Left cardiac atrium (tissue), 4 donors: ENCODE data around the gene ETF1. TPM values are rescaled to one million over a fixed set of nuclear protein-coding genes. Genes with fewer than 3 reads are reported as not detected.
A peak's percentile ranks its signal among the peaks of the same experiment; 100 is the strongest.

Source experiments
- ATAC-seq, 2 donors: fragments of 200-7000 bp; cut with Tn5 transposase; one replicate each; pipeline ENCODE4 v1.9.1; 2020; ENCODE audit warnings: mild to moderate bottlenecking in 2 of 2, moderate library complexity in 2 of 2
- DNase-seq: peaks from one replicate; pipeline ENCODE4 v3.0.0-alpha.2; 2020
- intact Hi-C, 2 donors: fragments of 100-400 bp; cut with DNase I; formaldehyde crosslinking; loops; one replicate each; pipeline versions ENCODE4 v1.14.1 to v1.15.1; 2022 to 2023
- long read RNA-seq: library from polyadenylated mRNA; unstranded; transcript quantifications from one replicate; pipeline ENCODE4 v2.0.0, GENCODE V29; 2021
- total RNA-seq, 2 donors: library from RNA; stranded (reverse); fragmentation: NEBNext Ultra II Directional; extraction: Animal tissue kit (Norgen Biotek cat#: 25700); gene quantifications; one replicate each; pipeline ENCODE4 v1.2.1, GENCODE V29; 2021
- donor health status: DM: no; HTN: yes; CAD: no.
- donor health status: DM: no; HTN: yes; CAD: no; lungs with severe emphysema.
- donor health status: DM: yes; HTN: yes; CAD: no.
- donor health status: Dilated cardiomyopathy.

The ETF1 gene
- 100 to 1,000 TPM in 1 of 2 donors, 10 to 100 TPM in 1; 74.0 to 106 TPM for total RNA-seq
- long read RNA-seq, transcript ETF1-201 (11 exons, 3,742 nt): major isoform, 48 of 63 reads
- long read RNA-seq, partial matches to known transcripts: 10 of 63 reads
- long read RNA-seq, other reads (novel, unspliced or antisense): 5 of 63 reads

DNA sequence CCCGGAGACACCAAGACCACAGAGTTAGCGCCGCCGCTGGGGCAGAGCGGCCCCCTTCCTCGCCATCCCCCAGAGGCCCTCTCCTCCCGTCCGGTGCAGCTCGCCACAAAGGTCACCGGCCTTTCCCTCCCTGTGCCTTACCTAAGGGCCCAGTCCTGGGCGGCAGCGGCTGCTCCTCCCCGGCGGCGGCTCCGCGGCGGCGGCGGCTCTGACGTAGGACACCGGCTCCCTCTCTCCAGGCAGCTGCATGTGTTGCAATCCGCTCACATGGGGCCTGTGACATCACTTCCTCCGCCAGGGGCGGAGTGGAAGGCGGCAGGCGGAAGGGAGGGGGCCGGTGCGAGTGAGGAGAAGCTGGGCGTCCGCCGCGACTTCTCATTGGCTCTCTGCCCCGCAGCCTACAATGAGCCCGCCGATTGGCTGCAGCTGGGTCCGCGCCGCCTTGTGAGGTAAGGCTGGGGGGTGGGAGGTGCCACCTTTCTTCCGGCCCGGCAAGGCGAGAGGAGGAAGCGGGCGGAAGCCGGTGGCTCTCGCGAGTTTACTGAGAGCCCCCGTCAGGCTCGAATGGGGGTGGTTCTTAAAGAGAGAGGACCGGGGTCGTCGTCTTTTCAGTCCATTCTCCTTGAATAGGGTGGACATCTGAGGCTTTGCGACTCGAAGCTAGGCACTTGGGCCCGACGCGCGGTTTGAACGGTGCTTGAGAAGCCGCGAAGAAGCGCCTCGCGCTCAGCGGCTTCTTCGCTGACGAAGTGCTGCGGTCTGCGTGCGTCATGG, at the start of gene ETF1:
Gene ETF1, minus strand, starts transcription at position 281 of the 774 bp plus-strand sequence. CDS start 318 bp downstream, outside the sequence.
- peak; percentile 100 for DNase-seq
- peak; percentile 96 for ATAC-seq
- intact Hi-C loops: no loop called here

DNA sequence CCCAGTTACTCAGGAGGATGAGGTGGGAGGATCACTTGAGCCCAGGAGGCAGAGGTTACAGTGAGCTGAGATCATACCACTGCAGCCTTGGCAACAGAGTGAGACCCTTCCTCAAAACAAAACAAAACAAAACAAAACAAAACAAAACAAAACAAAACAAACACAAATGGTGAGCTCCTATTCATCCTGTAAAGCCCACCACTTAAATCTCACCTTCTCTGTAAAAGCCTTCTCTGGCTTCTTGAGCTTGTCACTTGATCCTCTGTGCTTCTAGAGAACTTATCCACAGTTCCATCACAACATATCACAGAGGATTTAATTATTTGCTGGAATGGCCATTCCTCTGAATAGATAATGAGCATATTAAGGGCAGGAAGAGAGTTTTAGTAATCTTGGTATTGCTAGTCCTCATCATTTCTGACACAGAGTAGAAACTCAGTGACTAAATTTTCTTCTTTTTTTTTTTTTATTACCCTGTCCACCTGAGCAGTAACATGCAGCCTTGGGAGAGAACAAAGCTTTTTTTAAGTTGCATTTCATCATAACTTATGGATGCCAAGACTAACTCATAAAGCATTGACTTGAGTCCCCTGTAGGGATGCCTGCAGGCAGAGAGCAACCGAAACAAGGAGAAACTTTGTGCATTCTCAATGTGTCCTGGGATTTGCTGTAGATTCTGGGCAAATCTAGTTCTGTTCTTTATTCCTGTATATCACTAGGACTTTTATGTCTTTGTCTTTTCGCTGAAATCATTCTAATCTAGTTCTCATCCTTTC, 45.2 kb upstream of the ETF1 start:
- DNase-seq (no peak), ATAC-seq (no peak)
- intact Hi-C loops: loop anchor here in 1 of 2 donors (10.0 kb wide), 1 partner anchor 677 kb away; no protein-coding TSS in a partner anchor

DNA sequence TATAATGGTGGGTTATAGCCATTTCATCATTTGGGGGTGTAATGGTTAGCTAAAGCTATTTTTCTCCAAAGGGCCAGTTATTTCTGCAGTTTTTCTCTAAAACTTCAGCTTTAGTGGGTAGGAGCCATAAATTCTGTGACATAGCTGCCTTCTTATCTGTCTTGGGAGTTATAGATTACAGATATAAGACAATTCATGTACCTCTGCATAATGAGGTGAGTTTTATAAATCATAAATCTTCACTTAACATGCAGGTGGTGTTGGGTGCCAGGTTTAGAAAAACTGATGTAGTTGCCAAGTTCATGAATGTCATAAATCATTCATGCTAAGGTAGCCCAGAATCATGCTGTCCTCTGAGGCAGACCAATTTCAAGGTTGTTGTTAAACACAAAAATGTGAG, 42.1 kb upstream of the ETF1 start:
- intact Hi-C loops: loop anchor here in 1 of 2 donors (10.0 kb wide), 1 partner anchor 680 kb away; no protein-coding TSS in a partner anchor
- ATAC-seq (no peak), DNase-seq (no peak)

DNA sequence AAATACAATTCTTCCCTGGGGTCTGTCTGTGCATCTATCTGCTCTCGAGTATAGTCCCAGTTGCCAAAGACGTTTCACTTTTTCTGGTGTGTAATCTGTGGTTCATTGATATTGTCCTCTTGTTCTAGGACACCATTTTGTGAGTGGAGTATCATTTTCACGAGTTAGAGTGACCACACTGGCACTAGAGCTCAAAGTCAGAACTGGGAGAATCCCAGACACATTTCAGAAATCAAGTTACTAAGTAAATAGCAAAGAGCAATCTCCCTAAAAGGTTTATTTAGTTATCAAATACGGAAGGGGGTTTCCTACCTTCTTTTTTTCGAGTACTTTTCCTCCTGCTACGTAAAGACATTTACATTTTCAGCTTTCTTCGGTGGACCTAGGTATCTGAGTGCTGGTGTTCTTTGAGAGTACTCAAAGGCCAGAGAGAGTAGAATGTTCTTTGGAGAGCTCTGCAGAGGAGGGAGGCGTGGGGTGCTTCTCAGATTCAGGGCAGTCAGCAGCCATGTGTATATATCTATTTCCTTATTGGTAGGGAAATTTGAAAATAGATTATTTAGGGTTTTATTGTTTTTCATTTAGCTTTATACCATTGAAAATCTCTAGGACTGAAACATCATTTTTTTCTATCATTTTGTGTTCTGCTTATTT, 41.1 kb upstream of the ETF1 start:
- ATAC-seq (no peak), DNase-seq (no peak)
- intact Hi-C loops: loop anchor here (5.0 to 10.0 kb wide), 2 partner anchors 678 to 681 kb away; no protein-coding TSS in a partner anchor

DNA sequence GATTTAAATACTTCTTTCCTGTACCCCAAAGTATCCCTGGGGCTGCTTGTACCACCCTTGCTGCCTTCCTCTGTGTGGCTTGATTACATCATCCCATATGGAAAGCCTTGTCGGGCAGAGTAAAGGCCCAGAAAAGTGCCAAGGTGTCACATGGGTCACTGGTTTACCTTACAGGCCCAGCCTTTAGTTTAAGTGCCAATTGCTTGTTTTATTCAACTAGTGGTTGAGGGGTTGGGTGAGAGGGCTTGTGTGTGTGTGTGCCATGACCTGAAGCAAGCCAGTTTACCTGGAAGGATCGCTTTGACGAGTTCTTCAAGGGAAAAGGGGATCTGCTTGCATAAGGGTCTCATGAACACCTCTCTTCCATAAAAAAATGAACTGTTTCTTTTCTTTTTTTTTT, 39.9 kb upstream of the ETF1 start:
- DNase-seq (no peak), ATAC-seq (no peak)
- intact Hi-C loops: loop anchor here (5.0 to 10.0 kb wide), 2 partner anchors 679 to 682 kb away; no protein-coding TSS in a partner anchor

DNA sequence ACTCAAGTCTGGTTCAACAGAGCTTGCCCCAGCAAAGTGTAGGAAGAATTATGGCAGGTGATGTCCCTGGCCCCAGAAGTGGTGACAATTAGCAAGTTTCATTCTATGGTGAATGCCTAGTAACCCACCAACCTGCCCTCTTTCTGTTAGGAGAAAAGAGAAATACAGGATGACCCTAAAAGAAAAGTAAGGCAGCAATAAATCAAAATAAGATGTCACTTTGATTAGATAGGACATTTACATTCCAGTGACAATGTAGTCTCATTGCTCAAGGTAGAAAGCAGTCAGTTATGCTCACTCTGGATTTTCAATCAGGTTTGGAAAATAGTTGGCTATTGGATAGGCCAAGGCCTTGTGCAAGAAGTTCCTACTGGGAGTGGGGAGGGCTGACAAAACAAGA, 37.7 kb upstream of the ETF1 start:
- no peak for ATAC-seq
- intact Hi-C loops: loop anchor here (5.0 to 10.0 kb wide), 2 partner anchors 682 to 684 kb away; no protein-coding TSS in a partner anchor
- no peak for DNase-seq

DNA sequence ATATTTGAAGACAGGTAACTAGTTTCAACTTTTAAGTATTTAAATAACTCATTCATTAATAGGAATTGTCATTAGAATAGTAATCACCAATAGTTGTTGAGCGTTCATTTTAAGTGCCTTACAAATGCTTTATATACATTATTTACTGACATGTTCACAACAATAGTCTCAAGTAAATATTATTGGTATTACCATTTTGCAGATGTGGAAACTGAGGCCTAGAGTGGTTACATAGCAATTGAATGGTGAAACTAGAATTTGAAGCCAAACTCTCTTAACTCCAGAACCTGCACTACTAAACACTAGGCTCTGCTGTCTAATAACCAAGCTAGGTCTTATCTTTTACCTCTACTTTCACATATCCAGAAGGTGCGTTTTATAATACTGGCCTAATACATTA, 37.0 kb upstream of the ETF1 start:
- DNase-seq (no peak), ATAC-seq (no peak)
- intact Hi-C loops: loop anchor here (5.0 to 10.0 kb wide), 2 partner anchors 682 to 685 kb away; no protein-coding TSS in a partner anchor

DNA sequence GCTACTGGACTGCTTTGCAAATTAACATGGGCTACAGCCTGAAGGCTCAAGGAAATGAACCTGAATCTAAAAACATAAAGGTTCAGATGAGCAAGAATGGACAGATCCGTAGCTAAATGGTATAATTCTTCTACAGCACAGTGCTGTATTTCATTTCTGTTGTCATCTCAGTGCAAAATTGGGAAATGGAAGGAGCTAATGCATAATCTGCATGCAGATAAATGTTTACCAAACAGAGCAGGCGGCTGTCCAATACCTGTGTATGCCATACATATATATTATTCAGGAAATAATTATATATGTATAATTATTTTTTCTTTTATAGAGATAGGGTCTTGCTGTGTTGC, 36.5 kb upstream of the ETF1 start:
- intact Hi-C loops: loop anchor here in 1 of 2 donors (5.0 kb wide), 1 partner anchor 173 kb away; the partner anchor contains the start of gene CTNNA1
- ATAC-seq (no peak), DNase-seq (no peak)

DNA sequence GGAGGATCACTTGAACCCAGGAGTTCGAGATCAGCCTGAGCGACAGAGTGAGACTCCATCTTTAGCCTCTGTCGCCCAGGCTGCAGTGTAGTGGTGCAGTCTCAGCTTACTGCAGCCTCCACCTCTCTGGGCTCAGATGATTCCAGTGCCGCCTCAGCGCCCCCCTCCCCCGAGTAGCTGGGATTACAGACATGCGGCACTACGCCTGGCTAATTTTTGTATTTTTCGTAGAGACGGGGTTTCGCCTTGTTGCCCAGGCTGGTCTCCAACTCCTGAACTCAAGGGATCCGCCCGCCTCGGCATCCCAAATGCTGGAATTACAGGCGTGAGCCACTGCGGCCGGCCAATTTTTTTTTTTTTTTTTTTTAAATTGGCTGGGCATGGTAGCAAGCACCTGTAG, 34.4 kb upstream of the ETF1 start:
- ATAC-seq (no peak), DNase-seq (no peak)
- intact Hi-C loops: loop anchor here in 1 of 2 donors (5.0 kb wide), 1 partner anchor 175 kb away; the partner anchor contains the start of gene CTNNA1

DNA sequence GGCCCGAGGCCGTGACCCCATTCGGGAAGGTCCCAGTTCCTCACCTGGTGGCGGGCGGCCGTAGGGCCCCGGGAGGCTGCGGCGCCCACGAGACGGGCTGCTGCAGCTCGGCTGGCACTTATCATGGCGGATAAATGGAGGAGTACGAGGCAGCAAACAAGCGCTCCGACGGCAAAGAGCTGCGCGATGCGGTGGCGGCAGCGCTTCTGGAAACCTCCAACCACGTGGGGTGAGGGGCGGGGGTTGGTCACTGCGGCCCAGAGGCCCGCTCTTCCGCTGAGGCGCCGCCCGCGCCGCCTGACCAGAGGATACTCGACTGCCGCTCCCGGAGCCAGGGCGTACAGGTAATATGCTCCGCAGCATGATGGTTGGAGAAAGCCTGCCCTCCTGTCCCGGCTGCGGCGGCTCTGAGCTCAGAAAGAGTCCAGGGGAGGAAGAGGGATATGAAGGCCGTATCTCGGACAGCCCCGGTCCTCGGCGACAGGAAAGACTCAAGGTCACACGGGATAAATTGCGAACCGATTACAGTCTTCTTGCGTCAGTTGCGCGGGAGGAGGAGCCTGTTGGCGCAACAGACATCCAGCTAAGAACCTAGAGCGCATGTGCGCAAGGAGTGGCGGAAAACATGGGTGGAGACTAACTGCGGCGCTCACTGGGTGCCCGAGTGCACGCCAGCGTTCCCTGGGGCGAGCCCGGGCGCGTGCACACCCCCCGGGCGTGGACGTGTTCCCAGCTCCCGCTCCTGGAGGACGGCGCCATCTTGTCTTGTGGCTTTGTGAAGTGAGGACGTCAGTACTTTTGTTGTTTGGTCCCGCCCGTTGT, 32.4 kb upstream of the ETF1 start, which contains the start of gene HSPA9:
Gene HSPA9, minus strand, starts transcription at position 208 of the 822 bp plus-strand sequence. Its CDS starts 83 bp downstream, at position 125.
- peak; percentile 97 to 98 for ATAC-seq
- peak; percentile 99 for DNase-seq
- intact Hi-C loops: loop anchor here in 1 of 2 donors (5.0 kb wide), 1 partner anchor 177 kb away; the partner anchor contains the start of gene CTNNA1

DNA sequence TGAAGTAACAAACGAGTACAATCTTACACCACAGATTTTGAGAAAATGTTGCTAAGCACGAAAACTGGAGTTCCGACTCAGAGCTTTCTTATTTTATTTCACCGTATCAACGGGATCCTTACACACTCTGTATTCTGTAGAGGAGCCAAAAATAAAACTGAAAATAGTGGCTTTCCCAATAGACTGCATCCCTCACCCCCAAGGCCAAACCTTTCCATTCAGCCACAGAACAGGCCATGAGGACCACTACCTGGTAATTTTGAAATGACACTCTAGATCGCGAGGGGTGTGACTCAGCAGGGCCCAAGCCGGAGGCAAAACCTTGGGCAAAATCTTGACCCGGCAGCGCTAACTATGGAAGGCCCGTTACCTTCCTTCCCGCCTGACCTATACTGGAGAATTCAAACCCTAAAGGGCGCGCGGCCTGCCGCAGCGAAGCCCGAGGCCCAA, 31.7 kb upstream of the ETF1 start:
- intact Hi-C loops: loop anchor here in 1 of 2 donors (5.0 kb wide), 1 partner anchor 178 kb away; the partner anchor contains the start of gene CTNNA1
- DNase-seq (no peak), ATAC-seq (peak in 1 of 2 donors; percentile 30)

DNA sequence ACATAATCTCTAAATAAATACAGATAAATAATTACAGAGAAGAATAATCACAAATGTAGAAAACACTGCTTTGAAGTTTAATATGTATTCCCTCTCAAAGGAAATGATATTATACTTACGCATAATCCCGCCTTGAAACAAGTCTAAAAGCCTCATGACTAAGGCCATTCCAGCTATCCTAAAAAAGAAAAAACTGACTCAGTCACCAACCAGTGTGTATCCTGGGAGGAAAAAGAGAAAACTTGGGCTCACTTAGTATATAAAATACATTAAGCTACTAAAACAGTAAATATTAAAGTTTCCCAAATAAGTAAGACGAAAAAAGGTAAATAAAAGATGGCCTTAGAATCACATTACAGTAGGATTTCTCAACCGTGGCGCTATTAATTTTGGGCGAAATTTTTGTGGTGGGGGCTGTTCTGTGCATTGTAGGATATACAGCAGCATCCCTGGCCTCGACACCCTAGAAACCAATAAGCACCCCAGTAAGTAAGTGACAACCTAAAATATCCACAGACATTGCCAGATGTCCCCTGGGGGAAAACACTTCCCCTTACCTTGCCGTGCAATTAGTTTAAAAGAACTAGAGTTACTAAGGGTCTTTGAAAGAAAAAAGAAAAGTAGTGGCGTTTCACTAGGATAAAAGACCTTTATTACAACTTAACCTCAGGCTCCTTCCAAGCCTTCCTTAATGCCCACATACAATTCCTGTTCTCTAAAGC, 31.1 kb upstream of the ETF1 start:
- DNase-seq (no peak), ATAC-seq (no peak)
- intact Hi-C loops: no loop called here

DNA sequence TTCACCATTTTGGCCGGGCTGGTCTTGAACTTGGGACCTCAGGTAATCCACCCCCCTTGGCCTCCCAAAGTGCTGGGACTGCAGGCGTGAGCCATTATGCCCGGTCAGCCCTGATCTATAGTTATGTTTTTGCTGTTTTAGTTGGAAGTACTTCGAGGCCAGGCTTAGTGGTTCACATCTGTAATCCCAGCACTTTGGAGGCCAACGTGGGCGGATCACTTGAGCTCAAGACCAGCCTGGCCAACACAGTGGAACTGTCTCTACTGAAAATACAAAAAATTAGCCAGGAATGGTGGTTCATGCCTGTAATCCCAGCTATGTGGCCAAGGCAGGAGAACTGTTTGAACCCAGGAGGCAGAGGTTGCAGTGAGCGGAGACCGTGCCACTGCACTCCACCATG, 30.2 kb upstream of the ETF1 start:
- no peak for ATAC-seq
- intact Hi-C loops: no loop called here

DNA sequence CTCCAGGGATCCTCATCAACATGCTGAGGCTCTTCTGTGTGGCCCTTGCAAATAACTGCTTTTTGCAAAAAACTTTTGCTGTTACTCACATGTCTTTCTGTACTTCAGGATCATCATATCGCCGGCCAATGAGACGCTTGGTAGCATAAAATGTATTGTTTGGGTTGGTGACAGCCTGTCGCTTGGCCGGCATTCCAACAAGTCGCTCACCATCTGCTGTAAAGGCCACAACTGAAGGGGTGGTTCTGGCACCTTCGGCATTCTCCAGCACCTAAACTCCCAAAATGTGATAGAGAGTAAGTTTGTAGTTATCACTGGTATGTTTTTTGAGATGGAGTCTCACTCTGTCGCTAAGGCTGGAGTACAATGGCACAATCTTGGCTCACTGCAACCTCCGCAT, 27.8 kb upstream of the ETF1 start:
- ATAC-seq (no peak), DNase-seq (no peak)
- intact Hi-C loops: no loop called here

More for the DNA sequence above, 30.2 kb upstream of the ETF1 start:
- no peak for DNase-seq

DNA sequence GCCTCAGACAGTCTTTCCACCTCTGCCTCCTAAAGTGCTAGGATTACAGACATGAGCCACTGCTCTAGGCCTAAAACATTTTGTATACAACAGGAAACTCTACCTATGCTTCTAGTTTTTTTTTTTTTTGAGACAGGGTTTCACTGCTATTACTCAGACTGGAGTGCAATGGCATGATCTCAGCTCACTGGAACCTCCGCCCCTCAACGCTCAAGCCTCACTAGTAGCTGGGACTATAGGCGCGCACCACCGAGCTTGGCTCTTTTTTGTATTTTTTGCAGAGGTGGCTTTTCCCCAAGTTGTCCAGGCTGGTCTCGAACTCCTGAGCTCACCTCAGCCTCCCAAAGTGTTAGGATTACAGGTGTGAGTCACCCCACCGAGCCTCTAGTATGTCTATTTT, 26.7 kb upstream of the ETF1 start:
- intact Hi-C loops: no loop called here
- no peak for DNase-seq
- no peak for ATAC-seq

DNA sequence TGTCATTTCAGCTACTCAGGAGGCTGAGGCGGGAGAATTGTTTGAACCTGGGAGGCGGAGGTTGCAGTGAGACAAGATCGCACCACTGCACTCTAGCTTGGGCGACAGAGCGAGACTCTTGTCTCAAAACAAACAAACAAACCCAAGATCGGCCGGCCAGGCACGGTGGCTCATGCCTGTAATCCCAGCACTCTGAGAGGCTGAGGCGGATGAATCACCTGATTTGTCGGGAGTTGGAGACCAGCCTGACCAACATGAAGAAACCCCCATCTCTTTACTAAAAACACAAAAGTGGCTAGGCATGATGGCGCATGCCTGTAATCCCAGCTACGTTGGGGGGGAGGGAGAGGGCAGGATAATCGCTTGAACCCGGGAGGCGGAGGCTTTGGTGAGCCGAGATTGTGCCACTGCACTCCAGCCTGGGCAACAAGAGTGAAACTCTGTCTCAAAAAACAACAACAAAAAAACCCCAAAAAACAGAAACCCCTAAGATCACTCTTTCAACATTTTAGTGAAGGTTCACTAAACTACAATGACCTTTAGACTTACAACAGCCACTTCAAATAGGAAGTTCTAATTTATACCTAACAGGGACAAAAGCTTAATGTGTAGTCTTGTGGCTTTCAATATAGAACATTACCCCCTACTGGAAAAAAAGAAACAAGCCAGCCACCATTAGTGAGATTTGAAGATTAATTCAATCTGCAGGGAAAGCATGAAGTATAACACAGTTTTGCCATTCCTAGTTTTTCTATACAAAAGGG, 25.2 kb upstream of the ETF1 start:
- DNase-seq: no peak
- intact Hi-C loops: no loop called here
- no peak for ATAC-seq

DNA sequence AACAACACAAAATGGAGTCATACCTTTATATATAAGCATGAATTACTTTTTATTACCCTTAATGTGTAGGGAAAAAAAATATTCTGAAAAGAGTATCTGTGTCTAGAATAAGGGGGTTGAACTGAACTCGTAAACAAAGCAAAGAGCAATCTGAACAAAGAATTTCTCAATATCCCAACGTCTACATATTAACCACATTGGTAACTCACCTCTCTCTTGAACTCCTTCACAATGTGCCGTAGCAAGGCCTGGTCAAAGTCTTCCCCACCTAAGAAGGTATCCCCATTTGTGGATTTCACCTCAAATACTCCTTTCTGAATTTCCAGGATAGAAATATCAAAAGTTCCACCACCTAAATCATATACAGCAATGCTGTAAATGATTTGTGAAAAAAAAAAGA, 23.8 kb upstream of the ETF1 start:
- intact Hi-C loops: no loop called here
- no peak for ATAC-seq

More for the DNA sequence above, 23.8 kb upstream of the ETF1 start:
- DNase-seq: no peak
